HepG2 (cell line): ENCODE data around the gene AGRP. TPM values are rescaled to one million over a fixed set of nuclear protein-coding genes. Genes with fewer than 3 reads are reported as not detected.

Source experiments
- ATAC-seq: fragments of 200-7000 bp; cut with Tn5 transposase; 3 replicates; pipeline ENCODE4 v1.9.1; 2020; ENCODE audit warnings: mild to moderate bottlenecking, moderate library complexity
- BruUV-seq: library from RNA; stranded (reverse); fragments of 400-500 nt; replicated peaks from 2 replicates; lab custom pipeline; 2021; lab: Mats Ljungman, UMichigan
- CTCF ChIA-PET: fragments of 300-600 bp; formaldehyde crosslinking; extraction: SDS; loops from one replicate; lab custom pipeline; 2021; ENCODE audit warnings: low total read pairs, inconsistent platforms, low intra/inter-chr PET ratio; lab: Yijun Ruan, JAX
- POLR2A ChIA-PET: fragments of 350-600 bp; sonication (Branson Sonifier 250); formaldehyde crosslinking; loops from one replicate; lab custom pipeline; 2020; ENCODE audit warnings: antibody characterized with exemption, inconsistent platforms; lab: Yijun Ruan, JAX
- DNase-seq: peaks from one replicate; pipeline ENCODE4 v3.0.0-alpha.2; 2015; ENCODE audit warnings: low spot score
- FAIRE-seq: peaks from 3 replicates; lab custom pipeline; 2011; peaks lifted over from hg19 to GRCh38; lab: Jason Lieb, UNC
- H2AFZ ChIP-seq: one replicate; pipeline ENCODE4 v1.6.1; 2011; ENCODE audit warnings: low read length, inconsistent platforms
- H3K27ac ChIP-seq: fragments of 300-600 bp; 3 replicates; pipeline ENCODE4 v1.8.0; 2011; ENCODE audit warnings: mixed run types, mild to moderate bottlenecking, mixed read lengths, low read length, inconsistent platforms; ENCODE audit not compliant: insufficient read depth; ENCODE audit errors: extremely low read length
- H3K27me3 ChIP-seq, 2 experiments: fragments of 200-600 bp in 1 of 2; 2 replicates in 1 of 2; 3 replicates in 1 of 2; pipeline versions ENCODE4 v1.6.0 to v1.8.0; 2011; ENCODE audit warnings: low read length in 2 of 2, mild to moderate bottlenecking in 2 of 2, moderate library complexity in 2 of 2, inconsistent platforms in 1 of 2; ENCODE audit not compliant: insufficient read depth in 2 of 2, control insufficient read depth in 1 of 2
- H3K36me3 ChIP-seq, 2 experiments: fragments of 200-600 bp in 1 of 2; replicated peaks in 1 of 2; 2 replicates in 1 of 2; 3 replicates in 1 of 2; pipeline versions ENCODE4 v1.5.1 to v1.8.0; 2011; ENCODE audit warnings: low read length in 2 of 2, inconsistent platforms in 1 of 2; ENCODE audit not compliant: insufficient read depth in 2 of 2, control insufficient read depth in 1 of 2
- H3K4me1 ChIP-seq: 2 replicates; pipeline ENCODE4 v1.5.1; 2012; ENCODE audit warnings: low read length, inconsistent platforms; ENCODE audit not compliant: insufficient read depth
- H3K4me2 ChIP-seq: 2 replicates; pipeline ENCODE4 v1.6.0; 2011; ENCODE audit warnings: low read depth, low read length, inconsistent platforms
- H3K4me3 ChIP-seq, 3 experiments: fragments of 200-600 bp in 1 of 3; sonication (generic), shearing (Covaris generic) in 1 of 3; replicated peaks in 1 of 3; 2 replicates each; pipeline ENCODE4 v1.5.1; 2011 to 2016; ENCODE audit warnings: low read length in 3 of 3, inconsistent platforms in 2 of 3, low read depth in 2 of 3, mild to moderate bottlenecking in 2 of 3, control low read depth in 1 of 3, mixed read lengths in 1 of 3; ENCODE audit not compliant: insufficient read depth in 1 of 3
- H3K79me2 ChIP-seq: one replicate; pipeline ENCODE4 v1.6.1; 2011; ENCODE audit warnings: low read length, inconsistent platforms; ENCODE audit not compliant: insufficient read depth
- H3K9ac ChIP-seq: 2 replicates; pipeline ENCODE4 v1.6.0; 2011; ENCODE audit warnings: mild to moderate bottlenecking, low read depth, low read length, inconsistent platforms; ENCODE audit not compliant: insufficient read depth
- H3K9me3 ChIP-seq: 2 replicates; pipeline ENCODE4 v1.5.1; 2012; ENCODE audit warnings: mild to moderate bottlenecking, low read length
- H4K20me1 ChIP-seq: 2 replicates; pipeline ENCODE4 v1.6.0; 2011; ENCODE audit warnings: inconsistent platforms, mild to moderate bottlenecking, low read length, moderate library complexity; ENCODE audit not compliant: insufficient read depth
- EHMT2 ChIP-seq: fragments of 200-600 bp; sonication (generic); IDR thresholded peaks from 2 replicates; pipeline ENCODE4 v1.7.0; 2017; ENCODE audit warnings: antibody characterized with exemption, low read depth, low read length, borderline replicate concordance
- MEIS1 ChIP-seq: sonication (generic); formaldehyde crosslinking; IDR thresholded peaks from 2 replicates; pipeline ENCODE4 v1.9.0; 2021; ENCODE audit warnings: mild to moderate bottlenecking, missing genetic modification reagents, moderate library complexity, borderline replicate concordance
- POLR2AphosphoS5 ChIP-seq: IDR thresholded peaks from 2 replicates; pipeline ENCODE4 v1.6.1; 2012; ENCODE audit warnings: low read depth, low read length
- RFX5 ChIP-seq: IDR thresholded peaks from 2 replicates; pipeline ENCODE4 v1.6.1; 2011; ENCODE audit warnings: low read depth, low read length, improper control_type of control experiment
- SUZ12 ChIP-seq: fragments of 150-350 bp; IDR thresholded peaks from 2 replicates; pipeline ENCODE4 v1.6.1; 2014; ENCODE audit warnings: low read depth, low read length
- XRCC5 ChIP-seq: fragments of 200-400 bp; formaldehyde crosslinking; optimal IDR thresholded peaks from 2 replicates; pipeline ENCODE3; 2017; ENCODE audit warnings: mild to moderate bottlenecking, low read length
- ZNF3 ChIP-seq: IDR thresholded peaks from 2 replicates; pipeline ENCODE4 v1.7.0; 2017; ENCODE audit warnings: inconsistent platforms
- ZNF660 ChIP-seq: sonication (generic); formaldehyde crosslinking; IDR thresholded peaks from 2 replicates; pipeline ENCODE4 v1.5.1; 2020; ENCODE audit warnings: mild to moderate bottlenecking, low read depth, missing genetic modification reagents, borderline replicate concordance
- ZNF713 ChIP-seq: sonication (generic); formaldehyde crosslinking; IDR thresholded peaks from 2 replicates; pipeline ENCODE4 v1.4.0; 2020; ENCODE audit warnings: mild to moderate bottlenecking, missing genetic modification reagents
- WGBS: methylation state at CpG from one replicate; pipeline ENCODE4 v1.1.6; 2017; ENCODE audit warnings: low lambda C conversion rate; 5-methylcytosine and 5-hydroxymethylcytosine counted together
- in situ Hi-C: cut with HindIII; loops from 2 replicates; pipeline ENCODE4 v1.10.0; 2017; ENCODE audit warnings: low pct_unique_long_range_greater_than_20kb; ENCODE audit not compliant: extremely low pct_ligation_motif_present
- intact Hi-C: fragments of 100-400 bp; cut with micrococcal nuclease; formaldehyde crosslinking; loops from one replicate; pipeline ENCODE4 v1.10.0; 2022; ENCODE audit not compliant: unreplicated experiment
- polyA plus RNA-seq, 8 experiments: library from polyadenylated mRNA; depleted of rRNA in 3 of 8; stranded (reverse) in 7 of 8; unstranded in 1 of 8; fragments of >200 nt; fragmentation: Illumina TruSeq in 4 of 8; extraction: Trizol in 4 of 8; gene quantifications; 2 replicates each; pipeline versions ENCODE4 v1.2.1 to v1.2.3, GENCODE V29; 2011 to 2016; ENCODE audit warnings: low read depth in 4 of 8, missing spikeins in 1 of 8, mixed read lengths in 1 of 8; ENCODE audit not compliant: insufficient read depth in 1 of 8
- total RNA-seq, 5 experiments: library from RNA; depleted of rRNA; stranded (reverse); fragments of >200 nt; fragmentation: Illumina TruSeq; extraction: Trizol; gene quantifications; 2 replicates each; pipeline ENCODE4 v1.2.3, GENCODE V29; 2016; ENCODE audit warnings: low read depth in 1 of 5
- TF ChIP-seq, protein P1 (sequence below): sonication (generic); formaldehyde crosslinking; IDR thresholded peaks from 2 replicates; pipeline ENCODE4 v1.5.1; 2020; ENCODE audit warnings: mild to moderate bottlenecking, missing genetic modification reagents, borderline replicate concordance
- TF ChIP-seq, protein P2 (sequence below): sonication (generic); formaldehyde crosslinking; IDR thresholded peaks from 2 replicates; pipeline ENCODE4 v1.8.0; 2022; ENCODE audit warnings: mild to moderate bottlenecking, missing genetic modification reagents
- TF ChIP-seq, protein P3 (sequence below): sonication (generic); formaldehyde crosslinking; IDR thresholded peaks from 2 replicates; pipeline ENCODE4 v1.4.0; 2020; ENCODE audit warnings: mild to moderate bottlenecking, missing genetic modification reagents
- TF ChIP-seq, protein P4 (sequence below): sonication (generic); formaldehyde crosslinking; IDR thresholded peaks from 2 replicates; pipeline ENCODE4 v1.4.0; 2020; ENCODE audit warnings: missing genetic modification reagents

AGRP gene
- total and polyA plus RNA-seq, 2 of the 13 experiments (the other 11 are each of a cell fraction or from before 2014, with no cell fraction given) = not detected

DNA sequence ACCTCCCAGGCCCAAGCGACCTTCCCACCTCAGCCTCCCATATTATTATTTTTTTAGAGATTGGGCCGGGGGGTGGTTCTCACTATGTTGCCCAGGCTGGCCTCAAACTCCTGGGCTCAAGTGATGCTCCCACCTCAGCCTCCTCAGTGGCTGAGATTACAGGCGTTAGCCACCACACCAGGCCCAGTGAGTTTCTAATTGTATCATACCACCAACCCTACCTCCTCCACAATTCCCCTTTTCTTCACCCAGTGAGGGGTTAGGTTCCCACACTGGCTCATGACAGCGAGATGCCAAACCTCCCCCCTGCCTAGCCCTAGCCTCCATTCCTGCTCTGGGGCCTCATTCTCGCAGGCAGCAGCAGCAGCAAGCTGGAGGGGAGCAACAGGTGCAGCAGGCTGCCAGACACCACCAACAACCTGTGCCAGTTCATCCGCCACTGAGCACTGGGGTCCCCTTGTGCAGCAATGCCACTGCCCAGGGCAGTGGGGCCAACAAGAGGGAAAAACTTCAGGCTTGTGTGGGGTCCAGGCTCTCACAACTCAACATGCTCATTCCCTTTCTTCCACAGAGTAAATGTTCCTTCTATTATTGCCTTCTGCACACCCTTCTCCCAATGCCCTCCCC, 11.5 kb downstream of the AGRP start:
- Histone ChIP-seq H3K36me3 (peaks cover 2 to 8% of the 10 kb centered on the region in 2 experiments; a peak in 4 of 5 replicates), H3K79me2 (peaks cover 32% of the 10 kb centered on the region), H4K20me1 (no peaks in the 10 kb centered on the region; the same call in 1 of the 2 replicates), H3K4me3 (no peak overlapping the region), H3K9ac (no peak overlapping the region), H3K27ac (no peak overlapping the region), H3K9me3 (no peaks in the 10 kb centered on the region), H3K4me1 (no peaks in the 10 kb centered on the region), H2AFZ (no peak overlapping the region), H3K27me3 (no peaks in the 10 kb centered on the region), H3K4me2 (no peak overlapping the region)
- 97% methylated on average over 6 of the region's 6 CpGs for WGBS
- intact Hi-C loops (no loop called here), in situ Hi-C loops (no loop called here)
- CTCF ChIA-PET = no interaction called here
- FAIRE-seq = no peak
- no TSS peak for BruUV-seq
- no peak; the same call in 2 of the 3 replicates for ATAC-seq
- TF ChIP-seq RFX5 (no peak), ZNF660 (CRISPR knock-in tag) (no peak), EHMT2 (no peak), ZNF713 (CRISPR knock-in tag) (no peak), SUZ12 (no peak), POLR2AphosphoS5 (no peak), ZNF3 (CRISPR knock-in tag) (no peak), XRCC5 (no peak), MEIS1 (CRISPR knock-in tag) (no peak)
- TF ChIP-seq, protein P1, sequence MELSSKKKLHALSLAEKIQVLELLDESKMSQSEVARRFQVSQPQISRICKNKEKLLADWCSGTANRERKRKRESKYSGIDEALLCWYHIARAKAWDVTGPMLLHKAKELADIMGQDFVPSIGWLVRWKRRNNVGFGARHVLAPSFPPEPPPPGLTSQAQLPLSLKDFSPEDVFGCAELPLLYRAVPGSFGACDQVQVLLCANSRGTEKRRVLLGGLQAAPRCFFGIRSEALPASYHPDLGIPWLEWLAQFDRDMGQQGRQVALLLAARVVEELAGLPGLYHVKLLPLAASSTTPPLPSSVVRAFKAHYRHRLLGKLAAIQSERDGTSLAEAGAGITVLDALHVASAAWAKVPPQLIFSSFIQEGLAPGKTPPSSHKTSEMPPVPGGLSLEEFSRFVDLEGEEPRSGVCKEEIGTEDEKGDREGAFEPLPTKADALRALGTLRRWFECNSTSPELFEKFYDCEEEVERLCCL (CRISPR knock-in tag) = no peak
- TF ChIP-seq, protein P2, sequence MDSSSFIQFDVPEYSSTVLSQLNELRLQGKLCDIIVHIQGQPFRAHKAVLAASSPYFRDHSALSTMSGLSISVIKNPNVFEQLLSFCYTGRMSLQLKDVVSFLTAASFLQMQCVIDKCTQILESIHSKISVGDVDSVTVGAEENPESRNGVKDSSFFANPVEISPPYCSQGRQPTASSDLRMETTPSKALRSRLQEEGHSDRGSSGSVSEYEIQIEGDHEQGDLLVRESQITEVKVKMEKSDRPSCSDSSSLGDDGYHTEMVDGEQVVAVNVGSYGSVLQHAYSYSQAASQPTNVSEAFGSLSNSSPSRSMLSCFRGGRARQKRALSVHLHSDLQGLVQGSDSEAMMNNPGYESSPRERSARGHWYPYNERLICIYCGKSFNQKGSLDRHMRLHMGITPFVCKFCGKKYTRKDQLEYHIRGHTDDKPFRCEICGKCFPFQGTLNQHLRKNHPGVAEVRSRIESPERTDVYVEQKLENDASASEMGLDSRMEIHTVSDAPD (CRISPR knock-in tag) = no peak
- TF ChIP-seq, protein P3, sequence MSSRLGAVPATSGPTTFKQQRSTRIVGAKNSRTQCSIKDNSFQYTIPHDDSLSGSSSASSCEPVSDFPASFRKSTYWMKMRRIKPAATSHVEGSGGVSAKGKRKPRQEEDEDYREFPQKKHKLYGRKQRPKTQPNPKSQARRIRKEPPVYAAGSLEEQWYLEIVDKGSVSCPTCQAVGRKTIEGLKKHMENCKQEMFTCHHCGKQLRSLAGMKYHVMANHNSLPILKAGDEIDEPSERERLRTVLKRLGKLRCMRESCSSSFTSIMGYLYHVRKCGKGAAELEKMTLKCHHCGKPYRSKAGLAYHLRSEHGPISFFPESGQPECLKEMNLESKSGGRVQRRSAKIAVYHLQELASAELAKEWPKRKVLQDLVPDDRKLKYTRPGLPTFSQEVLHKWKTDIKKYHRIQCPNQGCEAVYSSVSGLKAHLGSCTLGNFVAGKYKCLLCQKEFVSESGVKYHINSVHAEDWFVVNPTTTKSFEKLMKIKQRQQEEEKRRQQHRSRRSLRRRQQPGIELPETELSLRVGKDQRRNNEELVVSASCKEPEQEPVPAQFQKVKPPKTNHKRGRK (CRISPR knock-in tag) = no peak
- TF ChIP-seq, protein P4, sequence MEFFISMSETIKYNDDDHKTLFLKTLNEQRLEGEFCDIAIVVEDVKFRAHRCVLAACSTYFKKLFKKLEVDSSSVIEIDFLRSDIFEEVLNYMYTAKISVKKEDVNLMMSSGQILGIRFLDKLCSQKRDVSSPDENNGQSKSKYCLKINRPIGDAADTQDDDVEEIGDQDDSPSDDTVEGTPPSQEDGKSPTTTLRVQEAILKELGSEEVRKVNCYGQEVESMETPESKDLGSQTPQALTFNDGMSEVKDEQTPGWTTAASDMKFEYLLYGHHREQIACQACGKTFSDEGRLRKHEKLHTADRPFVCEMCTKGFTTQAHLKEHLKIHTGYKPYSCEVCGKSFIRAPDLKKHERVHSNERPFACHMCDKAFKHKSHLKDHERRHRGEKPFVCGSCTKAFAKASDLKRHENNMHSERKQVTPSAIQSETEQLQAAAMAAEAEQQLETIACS (CRISPR knock-in tag) = no peak
- no peak for DNase-seq
- POLR2A ChIA-PET = no interaction called here
